ENCODE measurements around the gene VWA8. TPM values are rescaled to one million over a fixed set of nuclear protein-coding genes. Genes with fewer than 3 reads are reported as not detected.

VWA8 gene
- total RNA-seq, 3 donors from 2014 or later: 18.4 to 43.5 (median 34.7) TPM

DNA sequence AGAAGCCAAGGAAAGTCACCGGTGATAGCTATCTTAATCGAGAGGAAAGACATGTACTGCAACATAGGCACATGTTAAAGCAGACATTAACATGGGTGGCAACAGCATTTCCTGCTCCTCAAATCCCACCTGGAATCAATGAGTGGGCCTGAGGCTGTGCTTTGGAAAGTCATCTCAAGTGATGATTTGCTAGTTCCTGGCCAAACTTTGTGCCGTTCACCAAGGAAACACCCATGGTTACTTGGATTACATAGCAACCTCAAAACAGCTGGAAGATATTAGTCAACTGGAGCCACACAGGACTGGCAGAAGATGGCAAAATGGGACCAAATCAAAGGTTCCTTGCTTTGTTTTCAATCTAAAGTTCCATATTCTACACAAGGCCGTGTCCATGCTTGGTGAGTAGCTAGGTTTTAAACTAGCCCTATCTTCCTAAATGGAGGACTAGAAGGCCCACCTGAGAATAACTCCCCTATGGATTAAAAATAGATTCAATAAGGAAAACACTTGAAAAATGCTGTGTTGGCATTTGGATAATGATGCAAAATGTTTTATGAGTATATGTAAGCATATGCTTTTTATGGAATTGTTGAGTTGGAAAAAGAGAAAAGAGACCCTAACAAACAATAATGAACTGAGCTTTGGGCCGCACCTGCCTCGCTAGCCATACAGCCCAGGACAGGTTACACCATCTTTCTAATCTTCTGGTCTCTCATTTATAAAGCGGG is 359.0 kb downstream of the VWA8 start:
- Histone ChIP-seq H3K9me3 (no peaks in the 10 kb centered on the region), H3K27me3 (no peaks in the 10 kb centered on the region), H3K4me1 (no peaks in the 10 kb centered on the region), H3K36me3 (no peaks in the 10 kb centered on the region), H3K4me3 (no peak overlapping the region), H3K27ac (no peak overlapping the region)
- no peak for DNase-seq (ENCODE audit: low spot score in 2 of 2)
- TF ChIP-seq, protein P1, sequence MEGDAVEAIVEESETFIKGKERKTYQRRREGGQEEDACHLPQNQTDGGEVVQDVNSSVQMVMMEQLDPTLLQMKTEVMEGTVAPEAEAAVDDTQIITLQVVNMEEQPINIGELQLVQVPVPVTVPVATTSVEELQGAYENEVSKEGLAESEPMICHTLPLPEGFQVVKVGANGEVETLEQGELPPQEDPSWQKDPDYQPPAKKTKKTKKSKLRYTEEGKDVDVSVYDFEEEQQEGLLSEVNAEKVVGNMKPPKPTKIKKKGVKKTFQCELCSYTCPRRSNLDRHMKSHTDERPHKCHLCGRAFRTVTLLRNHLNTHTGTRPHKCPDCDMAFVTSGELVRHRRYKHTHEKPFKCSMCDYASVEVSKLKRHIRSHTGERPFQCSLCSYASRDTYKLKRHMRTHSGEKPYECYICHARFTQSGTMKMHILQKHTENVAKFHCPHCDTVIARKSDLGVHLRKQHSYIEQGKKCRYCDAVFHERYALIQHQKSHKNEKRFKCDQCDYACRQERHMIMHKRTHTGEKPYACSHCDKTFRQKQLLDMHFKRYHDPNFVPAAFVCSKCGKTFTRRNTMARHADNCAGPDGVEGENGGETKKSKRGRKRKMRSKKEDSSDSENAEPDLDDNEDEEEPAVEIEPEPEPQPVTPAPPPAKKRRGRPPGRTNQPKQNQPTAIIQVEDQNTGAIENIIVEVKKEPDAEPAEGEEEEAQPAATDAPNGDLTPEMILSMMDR (IDR thresholded peaks at IDR 0.05): no peak
- TF ChIP-seq POLR2A (IDR thresholded peaks at IDR 0.05) (no peak), POLR2AphosphoS5 (IDR thresholded peaks at IDR 0.05) (no peak)
- intact Hi-C loops (cut with DNase I; ENCODE audit: low total_unique reads): no loop called here

DNA sequence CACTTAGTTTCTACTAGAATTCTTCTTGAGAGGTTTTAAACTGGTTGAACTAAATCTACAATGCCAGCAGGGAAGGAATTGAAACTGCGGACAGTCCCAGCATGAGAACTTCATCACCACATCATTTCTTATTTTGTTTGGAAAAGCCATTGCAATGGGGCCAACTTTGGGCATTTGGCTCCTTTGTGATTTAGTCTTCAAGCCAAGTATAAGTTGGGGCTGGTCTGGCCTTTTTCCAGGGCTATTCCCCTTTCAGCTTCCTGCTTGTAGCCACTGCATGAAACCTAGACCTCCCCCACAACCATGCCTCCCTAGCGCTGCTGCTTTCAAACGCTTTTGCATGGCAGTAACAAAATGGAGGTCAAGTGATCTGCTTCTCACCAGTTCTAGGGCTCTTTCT is 361.3 kb downstream of the VWA8 start:
- Histone ChIP-seq H3K4me3 (no peak overlapping the region), H3K4me1 (no peaks in the 10 kb centered on the region), H3K9me3 (no peaks in the 10 kb centered on the region), H3K27ac (no peak overlapping the region), H3K27me3 (no peaks in the 10 kb centered on the region), H3K36me3 (no peaks in the 10 kb centered on the region)
- intact Hi-C loops (cut with DNase I; ENCODE audit: low total_unique reads): no loop called here
- no peak for DNase-seq (ENCODE audit: low spot score in 2 of 2)
- TF ChIP-seq, protein P1 (IDR thresholded peaks at IDR 0.05): no peak
- no peak for TF ChIP-seq POLR2A (IDR thresholded peaks at IDR 0.05)
- TF ChIP-seq POLR2AphosphoS5 (IDR thresholded peaks at IDR 0.05): no peak

DNA sequence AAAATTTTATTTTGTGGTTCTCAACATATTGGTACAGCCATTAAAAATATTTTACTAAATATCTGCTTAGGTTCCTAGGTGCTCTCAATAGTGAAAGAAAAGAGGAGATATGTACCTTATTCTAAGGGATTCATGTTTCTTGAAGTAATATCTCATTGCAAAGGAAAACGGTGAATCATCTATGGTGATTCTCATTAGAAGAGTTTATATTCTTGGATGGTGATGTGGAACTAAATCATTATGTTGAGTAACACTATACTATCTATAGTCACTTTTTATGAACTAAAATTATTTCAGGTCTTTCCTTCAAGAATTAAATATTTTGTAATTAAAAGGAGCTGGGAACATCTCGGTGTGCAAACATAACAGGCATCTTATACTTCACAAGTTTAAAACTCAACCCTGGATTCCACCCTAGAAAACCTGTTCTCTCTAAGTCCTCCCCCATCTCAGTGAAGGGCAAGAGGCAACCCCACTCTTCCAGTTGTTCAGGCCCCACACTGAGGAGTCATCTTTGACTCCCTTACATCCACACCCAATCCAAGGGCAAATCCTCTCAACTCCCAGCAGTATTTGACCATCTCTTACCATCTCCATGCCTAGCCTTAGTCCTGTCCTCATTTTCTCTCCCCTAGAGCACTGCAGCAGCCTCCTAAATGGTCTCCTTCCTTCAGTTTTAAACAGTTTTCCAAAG is 363.4 kb downstream of the VWA8 start:
- Histone ChIP-seq H3K27ac (no peak overlapping the region), H3K4me3 (no peak overlapping the region), H3K36me3 (no peaks in the 10 kb centered on the region), H3K9me3 (no peaks in the 10 kb centered on the region), H3K27me3 (no peaks in the 10 kb centered on the region), H3K4me1 (no peaks in the 10 kb centered on the region)
- DNase-seq (ENCODE audit: low spot score in 2 of 2): no peak
- intact Hi-C loops (cut with DNase I; ENCODE audit: low total_unique reads): no loop called here
- no peak for TF ChIP-seq POLR2AphosphoS5 (IDR thresholded peaks at IDR 0.05)
- TF ChIP-seq, protein P1 (IDR thresholded peaks at IDR 0.05): no peak

DNA sequence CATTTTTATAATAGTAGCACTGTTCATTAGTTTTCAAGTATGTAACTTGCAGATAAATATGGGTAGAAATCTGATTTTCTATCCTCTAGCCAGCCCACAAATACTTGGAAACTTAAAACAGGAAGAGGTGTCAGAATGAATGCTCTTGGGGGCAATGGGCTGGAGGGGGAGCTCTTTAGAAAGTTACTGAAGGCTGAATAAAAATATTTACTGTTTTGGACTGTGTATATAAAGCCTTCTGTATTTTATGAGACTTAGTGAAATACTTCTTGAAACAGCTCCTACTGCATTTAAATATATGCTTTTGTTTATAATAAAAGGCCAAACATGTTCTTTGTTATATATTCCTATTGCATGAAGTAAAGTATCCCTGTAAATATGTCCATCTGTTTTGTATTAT is 364.7 kb downstream of the VWA8 start:
- Histone ChIP-seq H3K27me3 (no peaks in the 10 kb centered on the region), H3K9me3 (no peaks in the 10 kb centered on the region), H3K4me3 (no peak overlapping the region), H3K27ac (no peak overlapping the region), H3K4me1 (no peaks in the 10 kb centered on the region), H3K36me3 (no peaks in the 10 kb centered on the region)
- intact Hi-C loops (cut with DNase I; ENCODE audit: low total_unique reads): no loop called here
- no peak for TF ChIP-seq POLR2A (IDR thresholded peaks at IDR 0.05)
- TF ChIP-seq, protein P1 (IDR thresholded peaks at IDR 0.05): no peak
- TF ChIP-seq POLR2AphosphoS5 (IDR thresholded peaks at IDR 0.05): no peak
- DNase-seq (ENCODE audit: low spot score in 2 of 2): no peak

DNA sequence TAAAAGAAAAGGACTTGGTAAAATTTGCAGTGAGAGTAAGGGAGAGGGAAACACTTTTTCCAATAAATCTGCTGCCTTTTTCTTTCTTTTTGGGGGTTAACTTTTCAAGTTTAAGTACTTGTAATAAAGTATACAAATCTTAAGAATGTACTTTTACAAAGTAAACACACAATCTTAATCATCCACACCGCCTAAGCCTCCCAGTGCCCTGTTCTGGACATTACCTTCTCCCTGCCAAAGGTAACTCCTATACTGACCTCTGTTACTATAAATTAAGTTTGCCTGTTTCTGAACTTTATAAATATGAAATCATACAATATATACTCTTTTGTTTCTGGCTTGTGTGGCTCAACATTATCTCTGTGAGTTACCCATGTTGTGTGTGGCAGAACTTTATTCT is 365.6 kb downstream of the VWA8 start:
- DNase-seq (ENCODE audit: low spot score in 2 of 2): no peak
- Histone ChIP-seq H3K4me1 (no peaks in the 10 kb centered on the region), H3K27ac (no peak overlapping the region), H3K9me3 (no peaks in the 10 kb centered on the region), H3K4me3 (no peak overlapping the region), H3K36me3 (no peaks in the 10 kb centered on the region), H3K27me3 (no peaks in the 10 kb centered on the region)
- intact Hi-C loops (cut with DNase I; ENCODE audit: low total_unique reads): no loop called here
- TF ChIP-seq POLR2AphosphoS5 (IDR thresholded peaks at IDR 0.05) (no peak), POLR2A (IDR thresholded peaks at IDR 0.05) (no peak)
- TF ChIP-seq, protein P1 (IDR thresholded peaks at IDR 0.05): no peak

All from breast epithelium (tissue), 4 donors.